Motor neuron (in vitro differentiated cells): Measurements from ENCODE around the gene MRAP. TPM values are rescaled to one million over a fixed set of nuclear protein-coding genes. Genes with fewer than 3 reads are reported as not detected.

Source experiments
- ATAC-seq, 8 experiments: fragments of 200-7000 bp; cut with Tn5 transposase; replicated peaks in 6 of 8; 2 replicates each; pipeline ENCODE4 v1.8.0; 2021; ENCODE audit warnings: mild to moderate bottlenecking in 8 of 8, moderate library complexity in 8 of 8
- H3K27ac ChIP-seq, 2 donors: fragments of 250-450 bp; sonication (Bioruptor Pico); 2 replicates each; pipeline ENCODE4 v1.9.0; 2021; ENCODE audit warnings: antibody characterized with exemption in 2 of 2, mild to moderate bottlenecking in 2 of 2, moderate library complexity in 1 of 2
- H3K4me1 ChIP-seq, 2 donors: fragments of 250-450 bp; sonication (Bioruptor Pico); replicated peaks in 1 of 2; 2 replicates each; pipeline ENCODE4 v1.6.1; 2021; ENCODE audit warnings: antibody characterized with exemption in 2 of 2, mild to moderate bottlenecking in 2 of 2, moderate library complexity in 1 of 2
- H3K4me3 ChIP-seq, 5 donors: fragments of 250-450 bp; sonication (Bioruptor Pico); 2 replicates each; pipeline ENCODE4 v1.9.0; 2021; ENCODE audit warnings: antibody characterized with exemption in 5 of 5, mild to moderate bottlenecking in 5 of 5, moderate library complexity in 4 of 5
- WGBS, 10 experiments: fragments of 450-650 bp; shearing (Covaris generic); methylation state at CpG; one replicate each; pipeline ENCODE4 v1.0.0; 2022; 5-methylcytosine and 5-hydroxymethylcytosine counted together
- in situ Hi-C, 9 experiments: fragments of 400-800 bp; cut with MboI; loops; one replicate each; pipeline ENCODE4 v1.15.0; 2021; ENCODE audit warnings: low sequenced_read_pairs in 9 of 9, low pct_unique_long_range_greater_than_20kb in 2 of 9; ENCODE audit not compliant: unreplicated experiment in 9 of 9
- total RNA-seq, 8 experiments: library from RNA; unstranded; fragments of 300-600 nt; gene quantifications; 2 replicates each; pipeline versions ENCODE4 v1.2.3 to v1.2.4, GENCODE V29; 2022

The MRAP gene
- total RNA-seq, 8 experiments from 2014 or later: not detected

DNA sequence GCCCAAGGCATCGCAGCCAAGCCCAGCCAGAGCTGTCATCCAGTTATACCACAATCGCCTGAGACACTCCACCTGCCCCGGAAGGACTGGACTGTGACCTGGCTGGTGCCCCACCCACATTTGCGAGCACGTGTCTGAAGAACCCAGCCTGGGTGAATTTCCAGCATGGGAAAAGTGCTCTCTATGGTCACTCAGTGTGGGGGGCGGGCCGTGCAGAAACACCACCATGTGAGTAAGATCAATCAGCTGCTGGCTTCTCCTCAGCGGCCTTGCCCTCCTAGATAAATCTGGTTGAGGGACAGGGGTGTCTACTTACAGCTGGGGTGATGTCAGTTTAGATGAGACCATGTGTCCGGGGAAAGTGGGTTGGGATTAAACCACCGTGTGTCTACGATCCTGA, 49.3 kb downstream of the MRAP start:
- ATAC-seq: no peak
- Histone ChIP-seq H3K27ac (no peak overlapping the region), H3K4me1 (no peaks in the 10 kb centered on the region), H3K4me3 (no peak overlapping the region)
- whole genome bisulfite sequencing, 10 experiments: 79 to 100% (median 92%) methylated on average over 3 to 8 of the region's 11 CpGs; no CpG with 5 or more reads in 5 of the 10 experiments
- in situ Hi-C loops: no loop called here

DNA sequence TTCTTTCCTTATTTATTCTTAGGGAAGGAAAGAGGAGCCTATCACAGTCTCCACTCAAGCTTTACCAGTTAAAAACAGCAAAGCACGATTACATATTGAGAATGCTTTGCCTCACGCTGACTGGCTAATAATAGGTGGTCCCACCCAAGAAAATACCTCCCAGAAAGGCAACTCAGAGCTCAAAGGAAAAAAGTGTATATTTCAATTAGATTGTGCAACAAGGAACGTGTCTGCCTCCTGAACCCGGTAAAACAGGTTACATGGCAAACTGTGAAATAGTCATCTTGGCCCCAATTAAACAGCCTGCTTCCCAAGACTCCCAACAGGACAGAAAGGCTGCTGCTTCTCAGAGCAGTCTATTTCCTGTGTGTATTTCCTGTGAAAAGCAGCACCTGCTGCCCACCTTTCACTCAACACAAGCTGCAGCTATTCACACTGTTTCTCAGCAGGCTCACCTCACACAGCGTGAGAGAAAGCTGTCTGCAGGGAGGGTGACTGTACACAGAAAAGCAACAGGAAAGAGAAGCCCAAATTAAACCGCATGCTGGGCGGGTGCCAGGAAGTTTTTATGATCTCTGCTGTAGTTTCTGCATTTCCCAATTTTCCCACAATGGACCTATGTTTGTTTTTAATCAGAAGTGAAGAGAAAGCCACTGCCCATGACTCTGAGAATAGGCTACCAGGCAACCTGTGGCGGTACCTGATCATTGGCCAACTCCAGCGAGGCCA, 50.1 kb downstream of the MRAP start:
- H3K4me3 ChIP-seq: no peak overlapping the region
- H3K27ac ChIP-seq: no peak overlapping the region
- in situ Hi-C loops: no loop called here
- 90 to 100% (median 94%) methylated on average over 1 to 7 of the region's 9 CpGs; no CpG with 5 or more reads in 1 of the 10 experiments for WGBS, 10 experiments
- ATAC-seq: no peak
- no peaks in the 10 kb centered on the region for H3K4me1 ChIP-seq

DNA sequence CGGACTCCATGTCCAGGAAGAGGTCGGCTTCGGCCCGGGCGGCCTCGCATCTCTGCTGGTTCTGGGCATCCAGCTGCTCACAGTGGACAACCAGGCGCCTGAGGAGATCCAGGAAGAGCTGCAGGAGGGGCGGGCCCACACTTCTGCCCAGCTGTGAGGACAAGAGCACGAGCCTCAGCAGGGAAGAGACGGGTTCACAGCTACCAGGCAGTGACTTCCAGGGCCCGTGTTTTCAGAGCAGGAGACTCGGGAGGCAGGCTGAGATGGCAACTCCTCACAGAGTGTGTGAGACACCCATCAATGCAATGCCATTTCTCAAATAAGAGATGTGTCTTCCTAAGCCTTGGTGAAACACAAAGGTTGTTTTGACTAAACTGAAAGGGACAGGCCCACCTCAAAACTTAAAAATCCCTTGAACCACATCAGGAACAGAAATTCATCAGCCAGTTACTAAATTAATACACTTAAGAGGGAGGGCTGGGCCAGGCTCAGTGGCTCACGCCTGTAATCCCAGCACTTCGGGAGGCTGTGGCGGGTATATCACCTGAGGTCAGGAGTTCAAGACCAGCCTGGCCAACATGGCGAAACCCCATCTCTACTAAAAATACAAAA, 50.8 kb downstream of the MRAP start:
- in situ Hi-C loops: no loop called here
- no peak for ATAC-seq
- 93 to 100% (median 95%) methylated on average over 1 to 13 of the region's 16 CpGs; no CpG with 5 or more reads in 4 of the 10 experiments for WGBS, 10 experiments
- H3K4me3 ChIP-seq: no peak overlapping the region
- no peaks in the 10 kb centered on the region for H3K4me1 ChIP-seq
- no peak overlapping the region for H3K27ac ChIP-seq

- Histone ChIP-seq H3K4me3 (no peak overlapping the region), H3K27ac (no peak overlapping the region), H3K4me1 (no peaks in the 10 kb centered on the region)
- in situ Hi-C loops: no loop called here
- ATAC-seq: no peak
- 85 to 100% (median 100%) methylated on average over 1 to 7 of the region's 16 CpGs; no CpG with 5 or more reads in 3 of the 10 experiments for WGBS, 10 experiments
Measured at GRCh38 chr21:32350211-32350980, 51.7 kb downstream of the MRAP start.

DNA sequence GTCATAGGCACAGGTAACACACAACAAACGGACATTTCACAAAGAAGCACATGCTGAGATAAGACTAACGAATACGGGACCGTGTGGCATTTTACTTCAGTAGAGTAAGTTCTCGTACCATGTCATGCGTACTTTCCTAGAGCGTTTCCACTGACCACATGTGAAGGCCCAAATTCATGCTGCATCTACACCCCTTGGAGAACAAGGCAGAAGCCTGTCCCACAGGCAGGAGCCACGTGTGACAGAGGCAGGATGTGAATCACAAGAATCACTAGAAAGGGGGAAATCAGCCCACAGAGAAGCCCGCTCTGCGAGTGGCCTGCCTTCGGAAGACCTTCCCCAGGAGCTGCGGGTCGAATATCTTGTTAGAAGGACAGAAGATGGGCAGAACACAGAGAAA, 52.3 kb downstream of the MRAP start:
- no peak for ATAC-seq
- in situ Hi-C loops: no loop called here
- Histone ChIP-seq H3K4me1 (no peaks in the 10 kb centered on the region), H3K4me3 (no peak overlapping the region), H3K27ac (no peak overlapping the region)
- WGBS, 10 experiments: 60 to 100% (median 93%) methylated on average over 1 to 10 of the region's 13 CpGs; no CpG with 5 or more reads in 4 of the 10 experiments

DNA sequence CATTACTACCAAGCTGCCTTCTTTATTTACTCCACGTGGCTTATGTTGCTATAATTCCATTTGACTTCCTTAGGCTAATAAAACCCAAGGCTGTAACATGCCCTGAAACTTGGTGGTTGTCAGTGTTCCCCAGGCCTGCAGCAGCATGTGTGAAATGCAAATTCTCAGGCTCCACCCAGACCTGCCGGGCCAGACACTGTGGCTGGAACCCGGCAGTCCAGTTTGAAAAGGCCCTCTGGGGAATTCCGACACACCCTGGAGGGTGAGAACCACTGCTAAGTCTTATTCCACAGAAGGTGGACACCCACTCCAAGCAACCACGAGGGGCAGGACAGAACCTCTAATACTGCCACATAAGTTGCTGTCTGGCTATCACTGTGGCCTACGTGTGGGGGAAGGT, 52.8 kb downstream of the MRAP start:
- peak in 3 of 8 experiments; percentile 83 to 99 (median 98) for ATAC-seq
- Histone ChIP-seq H3K27ac (no peak overlapping the region), H3K4me1 (no peaks in the 10 kb centered on the region), H3K4me3 (no peak overlapping the region)
- 32 to 100% (median 84%) methylated on average over 1 to 4 of the region's 6 CpGs; no CpG with 5 or more reads in 5 of the 10 experiments for WGBS, 10 experiments
- in situ Hi-C loops: no loop called here

- in situ Hi-C loops: no loop called here
- 83 to 95% (median 91%) methylated on average over 3 to 4 of the region's 7 CpGs; no CpG with 5 or more reads in 7 of the 10 experiments for WGBS, 10 experiments
- no peak overlapping the region for H3K27ac ChIP-seq
- no peak overlapping the region for H3K4me3 ChIP-seq
- no peak for ATAC-seq
- no peaks in the 10 kb centered on the region for H3K4me1 ChIP-seq
Measured at GRCh38 chr21:32352526-32352925, 53.9 kb downstream of the MRAP start.

- no peak overlapping the region for H3K27ac ChIP-seq
- no peak overlapping the region for H3K4me3 ChIP-seq
- no peaks in the 10 kb centered on the region for H3K4me1 ChIP-seq
- 82 to 100% (median 100%) methylated on average over 1 to 6 of the region's 8 CpGs; no CpG with 5 or more reads in 1 of the 10 experiments for WGBS, 10 experiments
- in situ Hi-C loops: no loop called here
- no peak for ATAC-seq
Measured at GRCh38 chr21:32353002-32353711, 54.5 kb downstream of the MRAP start.

GRCh38 chr21:32356874-32357395, 58.3 kb downstream of the MRAP start:
- in situ Hi-C loops: no loop called here
- Histone ChIP-seq H3K27ac (no peak overlapping the region), H3K4me1 (no peaks in the 10 kb centered on the region), H3K4me3 (no peak overlapping the region)
- 40 to 100% (median 88%) methylated on average over 1 of the region's 1 CpG; no CpG with 5 or more reads in 3 of the 10 experiments for WGBS, 10 experiments
- no peak for ATAC-seq

DNA sequence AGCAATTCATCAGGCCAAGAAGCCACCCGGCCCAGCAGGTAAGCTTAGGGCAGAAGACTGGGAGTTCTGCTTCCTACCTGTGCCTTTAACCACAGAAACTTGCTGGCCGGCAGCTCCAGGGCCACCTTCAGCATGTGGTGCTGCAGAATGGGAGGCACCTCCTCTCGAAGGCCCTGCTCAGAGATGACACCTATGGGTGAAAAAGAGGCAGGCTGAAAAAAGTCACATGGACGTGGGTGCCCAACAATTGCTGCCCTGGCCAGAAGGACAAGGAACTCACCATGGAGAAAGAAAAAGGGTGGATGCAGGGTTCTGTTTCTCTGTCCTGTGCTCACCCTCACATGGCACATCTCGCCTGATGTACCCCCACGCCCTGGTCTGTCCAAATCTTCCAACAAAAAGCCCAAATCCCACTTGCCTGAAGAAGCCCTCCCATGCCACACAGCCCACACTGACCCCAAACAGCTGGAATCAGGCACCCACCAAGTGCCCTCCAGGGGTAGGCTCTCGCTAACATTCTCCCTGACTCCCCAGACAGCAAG, 61.1 kb downstream of the MRAP start:
- in situ Hi-C loops: no loop called here
- ATAC-seq: peak in 1 of 8 experiments; percentile 11
- Histone ChIP-seq H3K4me3 (no peak overlapping the region), H3K27ac (no peak overlapping the region), H3K4me1 (no peaks in the 10 kb centered on the region)
- WGBS, 10 experiments: 0 to 100% (median 80%) methylated on average over 1 to 3 of the region's 7 CpGs; no CpG with 5 or more reads in 3 of the 10 experiments

- 75 to 100% (median 90%) methylated on average over 2 to 5 of the region's 5 CpGs; no CpG with 5 or more reads in 3 of the 10 experiments for WGBS, 10 experiments
- in situ Hi-C loops: no loop called here
- H3K4me3 ChIP-seq: no peak overlapping the region
- no peak overlapping the region for H3K27ac ChIP-seq
- no peak for ATAC-seq
- no peaks in the 10 kb centered on the region for H3K4me1 ChIP-seq
Measured at GRCh38 chr21:32360401-32360975, 61.8 kb downstream of the MRAP start.
